Measurements from ENCODE around the gene EFHC2.

Gene EFHC2

DNA sequence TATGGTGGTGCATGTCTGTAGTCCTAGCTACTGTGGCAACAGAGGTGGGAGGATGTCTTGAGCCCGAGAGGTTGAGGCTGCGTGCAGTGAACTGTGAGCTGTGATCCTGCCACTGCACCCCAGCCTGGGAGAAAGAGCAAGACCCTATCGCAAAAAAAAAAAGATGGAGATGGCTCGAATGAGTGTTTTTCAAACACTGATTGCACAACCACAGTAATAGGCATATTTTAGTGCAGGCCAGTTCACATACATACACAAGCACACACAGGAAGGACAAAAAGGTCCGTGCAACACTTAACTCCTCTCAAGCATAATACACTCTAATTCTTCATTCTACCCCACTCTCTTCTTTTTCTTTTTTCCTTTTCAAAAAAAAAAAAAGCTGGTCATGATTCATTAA lies 5.1 kb downstream of the EFHC2 start:
- TF ChIP-seq Cebpa-rat (IDR thresholded peaks at IDR 0.05), result peak in 2 of 11 experiments; percentile 41 to 72; a peak in 4 of 22 replicates
- Histone ChIP-seq H3K4me3 (no peak overlapping the region), H3K4me1 (peaks cover 6 to 34% (median 24%) of the 10 kb centered on the region in 10 experiments; a peak in 17 of 20 replicates), H3K9me3 (replicated peaks in 1 of 11) (peaks cover 0 to 8% (median 4%) of the 10 kb centered on the region in 11 experiments; a peak in 2 of 22 replicates), H3K9ac (no peak overlapping the region), H4K20me1 (no peaks in the 10 kb centered on the region), H3K27ac (no peak overlapping the region), H3K27me3 (no peaks in the 10 kb centered on the region), H3K4me2 (peak overlapping the region in 7 of 11 experiments; percentile 18 to 55 (median 27); a peak in 11 of 22 replicates), H3K36me3 (no peaks in the 10 kb centered on the region)

DNA sequence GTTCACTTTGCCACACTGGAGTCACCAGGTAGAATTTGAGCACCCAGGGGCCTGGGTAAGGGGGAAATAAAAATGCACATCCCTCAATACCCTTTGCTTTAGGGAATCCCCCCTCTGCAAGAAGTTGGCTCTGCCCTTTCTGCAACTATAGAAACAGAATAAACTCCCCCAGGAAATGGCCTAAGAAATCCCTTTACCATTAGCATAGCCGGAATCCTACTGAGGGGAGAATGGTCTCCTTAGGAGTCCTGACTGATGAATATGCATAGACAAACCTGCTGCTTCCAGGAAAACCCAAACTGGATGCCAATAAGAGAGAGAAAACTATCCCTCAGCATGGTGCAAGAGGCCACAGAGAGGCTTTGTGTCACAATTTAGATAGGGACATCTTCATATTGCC lies 11.0 kb downstream of the EFHC2 start:
- peaks cover 0 to 22% (median 9%) of the 10 kb centered on the region in 11 experiments; a peak in 10 of 22 replicates for H3K9me3 ChIP-seq (replicated peaks in 1 of 11)
- no peak overlapping the region for H3K9ac ChIP-seq
- H3K4me1 ChIP-seq, result peaks cover 0 to 5% (median 0%) of the 10 kb centered on the region in 10 experiments; a peak in 2 of 20 replicates
- H3K27ac ChIP-seq, result no peak overlapping the region
- no peaks in the 10 kb centered on the region for H3K27me3 ChIP-seq
- no peaks in the 10 kb centered on the region for H3K36me3 ChIP-seq
- H3K4me2 ChIP-seq, result no peak overlapping the region
- no peak overlapping the region for H3K4me3 ChIP-seq
- H4K20me1 ChIP-seq, result no peaks in the 10 kb centered on the region
- no peak for TF ChIP-seq Cebpa-rat (IDR thresholded peaks at IDR 0.05)

DNA sequence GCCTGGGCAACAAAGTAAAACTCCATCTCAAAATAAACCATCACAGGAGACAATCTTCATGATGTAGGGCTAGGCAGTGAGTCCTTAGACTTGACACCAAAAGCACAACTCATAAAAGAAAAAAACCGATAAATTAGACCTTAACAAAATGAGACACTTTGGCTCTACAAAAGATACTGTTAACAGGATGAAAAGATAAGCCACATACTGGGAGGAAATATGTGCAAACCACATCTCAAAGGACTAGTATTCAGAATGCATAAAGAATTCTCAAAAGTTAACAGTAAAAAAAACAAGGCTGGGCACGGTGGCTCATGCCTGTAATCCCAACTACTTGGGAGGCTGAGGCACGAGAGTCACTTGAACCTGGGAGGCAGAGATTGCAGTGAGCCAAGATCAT lies 13.2 kb downstream of the EFHC2 start:
- Histone ChIP-seq H3K27me3 (no peaks in the 10 kb centered on the region), H3K4me2 (peak overlapping the region in 1 of 11 experiments; percentile 16; a peak in 1 of 22 replicates), H3K27ac (no peak overlapping the region), H3K4me3 (no peak overlapping the region), H3K9ac (no peak overlapping the region), H3K9me3 (replicated peaks in 1 of 11) (peaks cover 2 to 22% (median 10%) of the 10 kb centered on the region in 11 experiments; a peak in 17 of 22 replicates), H4K20me1 (no peaks in the 10 kb centered on the region), H3K36me3 (no peaks in the 10 kb centered on the region), H3K4me1 (peaks cover 0 to 5% (median 0%) of the 10 kb centered on the region in 10 experiments; a peak in 2 of 20 replicates)
- no peak for TF ChIP-seq Cebpa-rat (IDR thresholded peaks at IDR 0.05)

DNA sequence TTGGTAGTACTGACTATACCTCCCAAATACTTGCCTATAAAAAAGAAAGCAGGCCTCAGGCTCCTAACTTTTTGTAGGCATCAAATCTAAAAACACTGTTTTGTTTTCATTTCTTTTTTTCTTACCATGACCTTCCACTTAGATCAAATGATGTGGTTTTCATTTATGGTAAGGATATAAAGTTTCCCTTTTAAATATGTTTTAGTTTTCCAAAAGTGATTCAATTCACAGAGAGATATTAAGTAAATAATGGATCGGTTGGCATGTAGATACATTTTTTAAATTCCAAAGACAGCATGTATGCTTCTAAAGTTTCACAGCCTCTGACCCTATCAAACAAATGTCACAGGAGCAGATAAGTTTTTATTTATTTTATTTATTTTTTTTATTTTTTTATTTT lies 23.9 kb downstream of the EFHC2 start:
- H3K27ac ChIP-seq, result no peak overlapping the region
- H3K4me1 ChIP-seq, result peaks cover under 1 to 24% (median 17%) of the 10 kb centered on the region in 10 experiments; a peak in 18 of 20 replicates

DNA sequence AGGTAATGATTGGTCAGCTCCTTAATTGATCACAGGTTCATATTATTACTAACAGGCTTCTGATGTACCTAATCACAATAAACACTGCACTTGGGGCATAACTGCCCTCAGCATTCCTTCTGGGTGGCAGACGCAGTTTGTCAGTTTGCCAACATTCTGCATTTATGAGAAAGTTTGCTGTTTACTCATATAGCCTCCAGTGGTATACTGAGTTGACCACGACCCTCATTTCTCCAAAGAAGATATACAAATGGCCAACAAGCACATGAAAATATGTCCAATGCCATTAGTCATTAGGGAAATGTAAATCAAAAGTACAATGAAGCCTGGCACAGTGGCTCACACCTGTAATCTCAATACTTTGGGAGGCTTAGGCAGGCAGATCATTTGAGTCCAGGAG lies 26.3 kb downstream of the EFHC2 start:
- Histone ChIP-seq H3K36me3 (peaks cover 0 to 18% (median 0%) of the 10 kb centered on the region in 11 experiments; a peak in 5 of 22 replicates), H3K4me3 (no peak overlapping the region; a peak in 1 of 20 replicates), H3K4me2 (peak overlapping the region in 2 of 11 experiments; percentile 5 to 7; a peak in 1 of 22 replicates), H3K4me1 (peaks cover 24 to 48% (median 39%) of the 10 kb centered on the region in 10 experiments), H3K27me3 (no peaks in the 10 kb centered on the region), H4K20me1 (no peaks in the 10 kb centered on the region), H3K9ac (no peak overlapping the region), H3K9me3 (replicated peaks in 1 of 11) (peaks cover 34 to 60% (median 48%) of the 10 kb centered on the region in 11 experiments), H3K27ac (peak overlapping the region in 4 of 11 experiments; percentile 7 to 90 (median 49); a peak in 2 of 22 replicates)
- TF ChIP-seq Cebpa-rat (IDR thresholded peaks at IDR 0.05), result no peak

More for the DNA sequence above, 23.9 kb downstream of the EFHC2 start:
- TF ChIP-seq Cebpa-rat (IDR thresholded peaks at IDR 0.05), result no peak
- Histone ChIP-seq H3K4me2 (no peak overlapping the region), H3K4me3 (no peak overlapping the region), H3K9ac (no peak overlapping the region), H3K36me3 (peaks cover 0 to 18% (median 0%) of the 10 kb centered on the region in 11 experiments; a peak in 5 of 22 replicates), H3K9me3 (replicated peaks in 1 of 11) (peaks cover 52 to 78% (median 62%) of the 10 kb centered on the region in 11 experiments), H4K20me1 (no peaks in the 10 kb centered on the region), H3K27me3 (no peaks in the 10 kb centered on the region)

DNA sequence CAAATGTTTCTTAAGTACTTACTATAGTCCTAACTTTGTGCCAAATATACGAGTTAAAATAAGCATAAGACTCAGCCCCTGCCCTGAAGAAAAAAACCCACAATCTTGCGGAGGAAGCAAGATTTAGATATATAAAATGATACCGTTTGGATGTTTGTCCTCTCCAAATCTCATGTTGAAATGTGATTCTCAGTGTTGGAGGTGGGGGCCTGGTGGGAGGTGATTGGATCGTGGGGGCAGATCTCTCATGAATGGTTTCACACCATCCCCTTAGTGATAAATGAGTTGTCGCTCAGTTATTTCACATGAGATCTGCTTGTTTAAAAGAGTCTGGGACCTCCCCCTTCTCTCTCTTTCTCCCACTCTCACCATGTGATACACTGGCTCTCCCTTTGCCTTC lies 28.7 kb downstream of the EFHC2 start:
- H3K9me3 ChIP-seq (replicated peaks in 1 of 11), result peaks cover 29 to 52% (median 46%) of the 10 kb centered on the region in 11 experiments
- H3K27me3 ChIP-seq, result no peaks in the 10 kb centered on the region
- no peak for TF ChIP-seq Cebpa-rat (IDR thresholded peaks at IDR 0.05)
- peak overlapping the region in 3 of 10 experiments; percentile 5 to 17 (median 10); a peak in 2 of 20 replicates for H3K4me3 ChIP-seq
- H3K27ac ChIP-seq, result peak overlapping the region in 10 of 11 experiments; percentile 24 to 90 (median 88); a peak in 19 of 22 replicates
- H3K36me3 ChIP-seq, result peaks cover 0 to 26% (median 4%) of the 10 kb centered on the region in 11 experiments; a peak in 8 of 22 replicates
- H4K20me1 ChIP-seq, result no peaks in the 10 kb centered on the region
- peak overlapping the region; percentile 56 to 83 (median 74); a peak in 21 of 22 replicates for H3K4me2 ChIP-seq
- H3K9ac ChIP-seq, result peak overlapping the region in 9 of 11 experiments; percentile 53 to 76 (median 71); a peak in 18 of 22 replicates
- H3K4me1 ChIP-seq, result peaks cover 24 to 63% (median 51%) of the 10 kb centered on the region in 10 experiments

DNA sequence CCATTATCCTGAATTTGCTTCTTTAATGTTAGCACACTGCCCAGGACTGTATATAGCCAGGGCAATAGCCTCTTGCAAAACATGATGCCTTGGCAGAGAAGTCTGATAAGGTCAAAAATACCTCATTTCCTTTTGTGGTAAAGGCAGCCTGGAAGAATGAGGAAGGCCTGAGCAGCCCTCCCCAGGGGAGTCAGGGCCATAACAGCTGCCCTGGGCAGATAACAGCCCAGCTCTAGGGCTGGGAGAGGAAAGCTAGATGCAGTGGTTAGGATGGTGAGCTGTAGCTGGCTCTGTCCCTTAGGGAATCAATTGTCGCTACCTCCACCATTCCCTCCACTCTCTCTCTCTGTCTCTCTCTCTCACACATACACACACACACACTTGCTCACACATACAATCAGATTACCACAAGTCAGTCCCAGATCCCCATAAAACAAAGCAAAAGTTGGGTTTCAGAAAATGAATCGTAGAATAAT lies 29.2 kb downstream of the EFHC2 start:
- peak overlapping the region in 10 of 11 experiments; percentile 24 to 90 (median 88); a peak in 19 of 22 replicates for H3K27ac ChIP-seq
- H3K4me1 ChIP-seq, result peaks cover 24 to 63% (median 51%) of the 10 kb centered on the region in 10 experiments
- no peaks in the 10 kb centered on the region for H3K27me3 ChIP-seq
- peaks cover 0 to 27% (median 4%) of the 10 kb centered on the region in 11 experiments; a peak in 8 of 22 replicates for H3K36me3 ChIP-seq
- H3K9me3 ChIP-seq (replicated peaks in 1 of 11), result peaks cover 27 to 52% (median 47%) of the 10 kb centered on the region in 11 experiments
- peak in 9 of 11 experiments; percentile 56 to 95 (median 86); a peak in 17 of 22 replicates for TF ChIP-seq Cebpa-rat (IDR thresholded peaks at IDR 0.05)
- H3K4me3 ChIP-seq, result peak overlapping the region in 4 of 10 experiments; percentile 5 to 17 (median 12); a peak in 5 of 20 replicates
- no peaks in the 10 kb centered on the region for H4K20me1 ChIP-seq
- H3K4me2 ChIP-seq, result peak overlapping the region; percentile 56 to 83 (median 74)
- H3K9ac ChIP-seq, result peak overlapping the region in 9 of 11 experiments; percentile 53 to 76 (median 71); a peak in 18 of 22 replicates

DNA sequence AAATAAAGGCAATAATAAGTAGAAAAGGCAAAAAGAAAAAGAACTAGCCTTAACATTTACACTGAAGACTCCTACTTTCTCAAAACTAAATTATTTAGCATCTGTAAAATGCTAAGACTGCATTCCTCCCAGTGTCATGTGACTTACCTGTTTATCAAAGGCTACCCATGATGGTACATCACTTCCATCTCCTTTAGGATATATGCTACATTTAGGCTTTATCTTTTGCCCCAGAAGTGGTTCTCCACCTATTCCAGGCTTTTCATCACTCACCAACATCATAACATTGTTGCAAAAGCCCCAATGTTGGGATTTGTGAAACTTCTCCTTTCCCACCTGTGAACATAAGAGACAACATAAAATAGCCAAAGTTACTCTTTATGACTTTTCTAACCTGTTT lies 31.1 kb downstream of the EFHC2 start:
- Histone ChIP-seq H3K27me3 (no peaks in the 10 kb centered on the region), H3K9ac (no peak overlapping the region; a peak in 1 of 22 replicates), H3K9me3 (replicated peaks in 1 of 11) (peaks cover 15 to 33% (median 28%) of the 10 kb centered on the region in 11 experiments), H3K36me3 (peaks cover 0 to 15% (median 4%) of the 10 kb centered on the region in 11 experiments; a peak in 8 of 22 replicates), H3K4me1 (peaks cover 24 to 58% (median 51%) of the 10 kb centered on the region in 10 experiments), H4K20me1 (no peaks in the 10 kb centered on the region), H3K4me3 (no peak overlapping the region), H3K27ac (peak overlapping the region in 8 of 11 experiments; percentile 80 to 90 (median 88); a peak in 15 of 22 replicates), H3K4me2 (peak overlapping the region in 8 of 11 experiments; percentile 23 to 83 (median 70); a peak in 15 of 22 replicates)
- TF ChIP-seq Cebpa-rat (IDR thresholded peaks at IDR 0.05), result no peak

DNA sequence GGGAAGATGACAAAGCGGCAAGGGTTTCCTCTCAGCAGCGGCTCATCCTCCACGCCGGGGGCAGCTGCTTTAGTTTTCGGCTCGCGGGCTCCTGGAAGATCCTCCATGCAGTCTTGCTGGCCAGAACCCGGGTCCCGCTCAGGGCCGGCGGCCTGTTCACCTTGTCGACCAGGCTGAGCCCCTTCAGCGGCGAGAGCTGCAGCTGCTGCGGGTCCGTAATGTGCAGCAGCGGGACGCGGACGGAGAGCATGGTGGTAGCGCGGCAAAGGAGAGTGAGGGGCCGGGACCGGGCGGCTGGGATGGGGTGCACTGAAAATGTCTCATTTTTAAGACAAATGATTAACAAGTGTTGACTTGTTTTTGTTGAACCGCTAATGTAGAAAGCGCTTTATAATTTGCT lies 33.2 kb downstream of the EFHC2 start:
- H3K9ac ChIP-seq, result no peak overlapping the region
- no peak for TF ChIP-seq Cebpa-rat (IDR thresholded peaks at IDR 0.05)
- H3K27ac ChIP-seq, result no peak overlapping the region
- no peak overlapping the region for H3K4me3 ChIP-seq
- peaks cover 5 to 13% (median 10%) of the 10 kb centered on the region in 11 experiments; a peak in 15 of 22 replicates for H3K9me3 ChIP-seq (replicated peaks in 1 of 11)
- no peak overlapping the region for H3K4me2 ChIP-seq
- no peaks in the 10 kb centered on the region for H4K20me1 ChIP-seq
- no peaks in the 10 kb centered on the region for H3K27me3 ChIP-seq
- peaks cover 0 to 11% (median 4%) of the 10 kb centered on the region in 11 experiments; a peak in 7 of 22 replicates for H3K36me3 ChIP-seq
- H3K4me1 ChIP-seq, result peaks cover 24 to 47% (median 44%) of the 10 kb centered on the region in 10 experiments

Measured in BLaER1 treated with 17β-estradiol and CSF1 and Interleukin-3, amounts not matched to agents 10 nM and 100 nM (cell line).